GM12878 (cell line): ENCODE results near the gene MAD1L1. TPM values are rescaled to one million over a fixed set of nuclear protein-coding genes. Genes with fewer than 3 reads are reported as not detected.

Experiments used
- ATAC-seq: fragments of 200-7000 bp; cut with Tn5 transposase; 3 replicates; pipeline ENCODE4 v1.9.1; 2020; ENCODE audit warnings: mild to moderate bottlenecking, moderate library complexity
- BruUV-seq: library from RNA; stranded (reverse); fragments of 400-500 nt; replicated peaks from 2 replicates; lab custom pipeline; 2021; lab: Mats Ljungman, UMichigan
- CTCF ChIA-PET: fragments of 300-600 bp; sonication (Branson Sonifier 250); formaldehyde crosslinking; extraction: SDS; loops from one replicate; lab custom pipeline; 2021; ENCODE audit warnings: inconsistent platforms; lab: Yijun Ruan, JAX
- POLR2A ChIA-PET: fragments of 350-600 bp; formaldehyde crosslinking; extraction: SDS; loops from one replicate; lab custom pipeline; 2021; ENCODE audit warnings: inconsistent platforms; lab: Charles Lee
- RAD21 ChIA-PET: fragments of 300-600 bp; sonication (Branson Sonifier 250); formaldehyde crosslinking; loops from one replicate; lab custom pipeline; 2023; ENCODE audit warnings: antibody characterized with exemption; ENCODE audit not compliant: unreplicated experiment; lab: Charles Lee
- SMC1A ChIA-PET: fragments of 300-600 bp; sonication (Branson Sonifier 250); formaldehyde crosslinking; loops from one replicate; lab custom pipeline; 2023; ENCODE audit not compliant: unreplicated experiment, uncharacterized antibody; lab: Charles Lee
- DNase-seq: peaks from one replicate; pipeline ENCODE4 v3.0.0-alpha.2; 2011; ENCODE audit warnings: low read depth, low spot score
- FAIRE-seq: peaks from 3 replicates; lab custom pipeline; 2011; peaks lifted over from hg19 to GRCh38; lab: Jason Lieb, UNC
- H2AFZ ChIP-seq: 2 replicates; pipeline ENCODE4 v1.6.0; 2011; ENCODE audit warnings: low read depth, low read length, control low read depth; ENCODE audit not compliant: control insufficient read depth
- H3K27ac ChIP-seq: 2 replicates; pipeline ENCODE4 v1.5.1; 2011; ENCODE audit warnings: control low read depth; ENCODE audit not compliant: control insufficient read depth, insufficient read depth
- H3K27me3 ChIP-seq, 2 experiments: replicated peaks in 1 of 2; 2 replicates each; pipeline versions ENCODE4 v1.6.0 to v1.6.1; 2011; ENCODE audit warnings: low read length in 1 of 2; ENCODE audit not compliant: control insufficient read depth in 2 of 2, insufficient read depth in 2 of 2
- H3K36me3 ChIP-seq, 2 experiments: 2 replicates each; pipeline ENCODE4 v1.5.1; 2011; ENCODE audit warnings: low read length in 1 of 2; ENCODE audit not compliant: control insufficient read depth in 2 of 2, insufficient read depth in 2 of 2
- H3K4me1 ChIP-seq: 2 replicates; pipeline ENCODE4 v1.6.1; 2011; ENCODE audit warnings: mild to moderate bottlenecking, low read length, moderate library complexity, mixed read lengths; ENCODE audit not compliant: control insufficient read depth, insufficient read depth
- H3K4me2 ChIP-seq: 2 replicates; pipeline ENCODE4 v1.6.0; 2011; ENCODE audit warnings: control low read depth; ENCODE audit not compliant: control insufficient read depth, insufficient read depth
- H3K4me3 ChIP-seq: fragments of 200-600 bp; sonication (generic); 2 replicates; pipeline ENCODE4 v1.5.1; 2016
- H3K79me2 ChIP-seq: 2 replicates; pipeline ENCODE4 v1.6.0; 2011; ENCODE audit warnings: low read length; ENCODE audit not compliant: control insufficient read depth, insufficient read depth
- H3K9ac ChIP-seq: 2 replicates; pipeline ENCODE4 v1.8.0; 2011; ENCODE audit warnings: low read length, control low read depth, mixed read lengths; ENCODE audit not compliant: control insufficient read depth, insufficient read depth
- H3K9me3 ChIP-seq: replicated peaks from 3 replicates; pipeline ENCODE4 v1.5.1; 2011; ENCODE audit warnings: mild to moderate bottlenecking, low read length; ENCODE audit not compliant: control insufficient read depth, insufficient read depth
- H4K20me1 ChIP-seq: 2 replicates; pipeline ENCODE4 v1.6.0; 2011; ENCODE audit not compliant: control insufficient read depth, insufficient read depth
- ASH2L ChIP-seq: fragments of 300-600, 200-600 bp; sonication (generic); IDR thresholded peaks from 2 replicates; pipeline ENCODE4 v1.6.1; 2017; ENCODE audit warnings: low read depth, mild to moderate bottlenecking, borderline replicate concordance
- BCL11A ChIP-seq: IDR thresholded peaks from 2 replicates; pipeline ENCODE4 v1.6.1; 2011; ENCODE audit warnings: low read depth, low read length
- BRCA1 ChIP-seq: IDR thresholded peaks from 2 replicates; pipeline ENCODE4 v1.6.1; 2011; ENCODE audit warnings: low read depth, low read length, improper control_type of control experiment
- CBFB ChIP-seq: IDR thresholded peaks from 2 replicates; pipeline ENCODE4 v1.6.1; 2016; ENCODE audit warnings: antibody characterized with exemption, low read depth
- IRF5 ChIP-seq: fragments of 450-650 bp; IDR thresholded peaks from 2 replicates; pipeline ENCODE4 v1.6.1; 2017; ENCODE audit warnings: borderline replicate concordance
- JUNB ChIP-seq: IDR thresholded peaks from 2 replicates; pipeline ENCODE4 v1.6.1; 2016; ENCODE audit warnings: antibody characterized with exemption, mild to moderate bottlenecking
- KLF5 ChIP-seq: fragments of 450-650 bp; IDR thresholded peaks from 2 replicates; pipeline ENCODE4 v1.6.1; 2014; ENCODE audit warnings: mild to moderate bottlenecking; ENCODE audit not compliant: partially characterized antibody
- MEF2B ChIP-seq: fragments of 450-650 bp; IDR thresholded peaks from 2 replicates; pipeline ENCODE4 v1.6.1; 2018; ENCODE audit warnings: mild to moderate bottlenecking, moderate library complexity; ENCODE audit not compliant: partially characterized antibody, poor library complexity, severe bottlenecking
- PML ChIP-seq: IDR thresholded peaks from 2 replicates; pipeline ENCODE4 v1.6.1; 2012; ENCODE audit warnings: low read length, inconsistent platforms
- RELB ChIP-seq: fragments of 450-650 bp; IDR thresholded peaks from 2 replicates; pipeline ENCODE4 v1.6.1; 2017; ENCODE audit warnings: low read depth, mild to moderate bottlenecking, moderate library complexity
- SKIL ChIP-seq: fragments of 450-650 bp; IDR thresholded peaks from 2 replicates; pipeline ENCODE4 v1.6.1; 2017; ENCODE audit warnings: mild to moderate bottlenecking, low read depth, inconsistent platforms; ENCODE audit not compliant: poor library complexity, severe bottlenecking
- SMARCA5 ChIP-seq: fragments of 450-650 bp; IDR thresholded peaks from 2 replicates; pipeline ENCODE4 v1.6.1; 2017; ENCODE audit warnings: mild to moderate bottlenecking
- ZNF207 ChIP-seq: fragments of 450-650 bp; IDR thresholded peaks from 2 replicates; pipeline ENCODE4 v1.6.1; 2014; ENCODE audit warnings: antibody characterized with exemption, mild to moderate bottlenecking, borderline replicate concordance
- ZNF274 ChIP-seq: IDR thresholded peaks from one replicate; pipeline ENCODE4 v1.8.0; 2011; ENCODE audit not compliant: insufficient read length, insufficient read depth
- WGBS: methylation state at CpG from one replicate; pipeline ENCODE4 v1.1.6; 2016; ENCODE audit warnings: low lambda C conversion rate; ENCODE audit not compliant: insufficient replicate concordance, insufficient coverage; ENCODE audit errors: missing lambda C conversion rate; 5-methylcytosine and 5-hydroxymethylcytosine counted together
- in situ Hi-C: fragments of 300-500 bp; cut with MboI; formaldehyde crosslinking; loops from 9 replicates; pipeline ENCODE4 v1.14.3; 2018; ENCODE audit warnings: mixed read lengths
- intact Hi-C: fragments of 100-400 bp; cut with micrococcal nuclease; formaldehyde crosslinking; loops from one replicate; pipeline ENCODE4 v1.14.2; 2022; ENCODE audit not compliant: unreplicated experiment
- polyA plus RNA-seq, 11 experiments: library from polyadenylated mRNA; depleted of rRNA in 4 of 11; unstranded in 6 of 11; stranded (reverse) in 5 of 11; fragments of >200 nt; fragmentation: Nextera tagmentation in 4 of 11; fragmentation: Illumina TruSeq in 1 of 11; extraction: Ambion mirVana in 4 of 11; extraction: Trizol in 1 of 11; gene quantifications; 1 replicate in 1 of 11; 2 replicates in 10 of 11; pipeline versions ENCODE4 v1.2.1 to v1.2.3, GENCODE V29; 2011 to 2016; ENCODE audit warnings: inconsistent platforms in 2 of 11, missing spikeins in 2 of 11, low read depth in 1 of 11
- total RNA-seq, 4 experiments: library from RNA; depleted of rRNA in 3 of 4; stranded (reverse); fragments of >200 nt in 3 of 4; fragmentation: Illumina TruSeq in 1 of 4; extraction: Trizol in 1 of 4; gene quantifications; 2 replicates each; pipeline versions ENCODE4 v1.2.1 to v1.2.3, GENCODE V29; 2013 to 2021

MAD1L1 gene
- total and polyA plus RNA-seq, 10 of the 15 experiments (the other 5 are each of a cell fraction or from before 2014, with no cell fraction given), result 2.2 to 76.8 (median 38.3) TPM

- no peaks in the 10 kb centered on the region for H3K27me3 ChIP-seq
- POLR2A ChIA-PET, result no interaction called here
- SMC1A ChIA-PET, result interaction anchor here (0.7 to 1.4 kb wide), 5 partner anchors 13 to 242 kb away, joined by 3 to 4 read pairs (median 4); no protein-coding TSS in a partner anchor
- H4K20me1 ChIP-seq, result no peaks in the 10 kb centered on the region; the same call in 1 of the 2 replicates
- peaks cover 28% of the 10 kb centered on the region for H3K79me2 ChIP-seq
- 71% methylated on average over 2 of the region's 2 CpGs for WGBS
- H2AFZ ChIP-seq, result no peak overlapping the region
- no peak overlapping the region for H3K27ac ChIP-seq
- H3K4me2 ChIP-seq, result no peak overlapping the region
- in situ Hi-C loops (no loop called here), intact Hi-C loops (no loop called here)
- H3K9ac ChIP-seq, result no peak overlapping the region
- DNase-seq (no peak), FAIRE-seq (no peak), ATAC-seq (no peak)
- BruUV-seq, result no TSS peak
- H3K4me1 ChIP-seq, result no peaks in the 10 kb centered on the region
- CTCF ChIA-PET, result interaction anchor here (0.5 kb wide), 1 partner anchor 31 kb away, joined by 3 read pairs; no protein-coding TSS in a partner anchor
- peaks cover 3 to 13% of the 10 kb centered on the region in 2 experiments; a peak in 3 of 4 replicates for H3K36me3 ChIP-seq
- H3K9me3 ChIP-seq, result no peaks in the 10 kb centered on the region
- RAD21 ChIA-PET, result no interaction called here
- TF ChIP-seq ZNF207 (no peak), ZNF274 (no peak), BCL11A (no peak), BRCA1 (no peak), PML (no peak), RELB (no peak), CBFB (no peak), SKIL (no peak), JUNB (no peak), ASH2L (no peak), SMARCA5 (no peak), KLF5 (no peak), IRF5 (no peak), MEF2B (no peak)
- no peak overlapping the region for H3K4me3 ChIP-seq
Measured at GRCh38 chr7:2280424-2280823, 47.7 kb upstream of the MAD1L1 start.
